ENCODE measurements around the gene CYBC1.

DNA sequence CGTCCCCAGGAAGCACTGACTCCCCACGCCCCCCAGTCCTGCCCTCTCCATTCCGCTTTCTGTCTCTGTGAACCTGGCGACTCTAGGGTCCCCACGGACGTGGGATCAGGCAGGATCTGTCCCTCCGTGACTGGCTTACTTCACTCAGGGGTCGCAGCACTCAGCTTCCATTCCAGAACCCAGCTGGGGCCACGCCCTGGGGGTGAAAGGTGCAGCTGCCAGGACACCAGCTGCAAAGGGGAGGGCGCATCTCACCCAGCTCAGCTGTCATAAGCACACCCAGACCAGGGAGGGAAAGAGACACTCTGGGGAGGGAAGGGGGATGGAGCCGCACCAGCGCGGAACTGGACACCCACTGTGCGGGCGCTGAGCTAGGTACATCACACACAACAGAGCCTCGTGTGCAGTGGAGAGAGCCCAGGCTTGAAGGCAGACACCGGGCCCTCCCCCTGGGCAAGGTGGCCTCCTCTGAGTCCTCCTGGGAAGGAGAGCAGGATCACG, 50.9 kb downstream of the CYBC1 start:
- TF ChIP-seq, protein P1, sequence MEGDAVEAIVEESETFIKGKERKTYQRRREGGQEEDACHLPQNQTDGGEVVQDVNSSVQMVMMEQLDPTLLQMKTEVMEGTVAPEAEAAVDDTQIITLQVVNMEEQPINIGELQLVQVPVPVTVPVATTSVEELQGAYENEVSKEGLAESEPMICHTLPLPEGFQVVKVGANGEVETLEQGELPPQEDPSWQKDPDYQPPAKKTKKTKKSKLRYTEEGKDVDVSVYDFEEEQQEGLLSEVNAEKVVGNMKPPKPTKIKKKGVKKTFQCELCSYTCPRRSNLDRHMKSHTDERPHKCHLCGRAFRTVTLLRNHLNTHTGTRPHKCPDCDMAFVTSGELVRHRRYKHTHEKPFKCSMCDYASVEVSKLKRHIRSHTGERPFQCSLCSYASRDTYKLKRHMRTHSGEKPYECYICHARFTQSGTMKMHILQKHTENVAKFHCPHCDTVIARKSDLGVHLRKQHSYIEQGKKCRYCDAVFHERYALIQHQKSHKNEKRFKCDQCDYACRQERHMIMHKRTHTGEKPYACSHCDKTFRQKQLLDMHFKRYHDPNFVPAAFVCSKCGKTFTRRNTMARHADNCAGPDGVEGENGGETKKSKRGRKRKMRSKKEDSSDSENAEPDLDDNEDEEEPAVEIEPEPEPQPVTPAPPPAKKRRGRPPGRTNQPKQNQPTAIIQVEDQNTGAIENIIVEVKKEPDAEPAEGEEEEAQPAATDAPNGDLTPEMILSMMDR (IDR thresholded peaks at IDR 0.05): no peak
- TF ChIP-seq ZNF423 (CRISPR knock-in tag; IDR thresholded peaks at IDR 0.05): no peak
- TF ChIP-seq, protein P2, sequence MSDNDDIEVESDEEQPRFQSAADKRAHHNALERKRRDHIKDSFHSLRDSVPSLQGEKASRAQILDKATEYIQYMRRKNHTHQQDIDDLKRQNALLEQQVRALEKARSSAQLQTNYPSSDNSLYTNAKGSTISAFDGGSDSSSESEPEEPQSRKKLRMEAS (CRISPR knock-in tag; IDR thresholded peaks at IDR 0.05): no peak
- no peak for TF ChIP-seq JAZF1 (CRISPR knock-in tag; IDR thresholded peaks at IDR 0.05)
- no peak for TF ChIP-seq IRF1 (CRISPR knock-in tag; IDR thresholded peaks at IDR 0.05)
- TF ChIP-seq CREB1 (CRISPR knock-in tag; IDR thresholded peaks at IDR 0.05): no peak
- TF ChIP-seq, protein P3, sequence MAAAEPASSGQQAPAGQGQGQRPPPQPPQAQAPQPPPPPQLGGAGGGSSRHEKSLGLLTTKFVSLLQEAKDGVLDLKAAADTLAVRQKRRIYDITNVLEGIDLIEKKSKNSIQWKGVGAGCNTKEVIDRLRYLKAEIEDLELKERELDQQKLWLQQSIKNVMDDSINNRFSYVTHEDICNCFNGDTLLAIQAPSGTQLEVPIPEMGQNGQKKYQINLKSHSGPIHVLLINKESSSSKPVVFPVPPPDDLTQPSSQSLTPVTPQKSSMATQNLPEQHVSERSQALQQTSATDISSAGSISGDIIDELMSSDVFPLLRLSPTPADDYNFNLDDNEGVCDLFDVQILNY (CRISPR knock-in tag; IDR thresholded peaks at IDR 0.05): no peak
- TF ChIP-seq ETV6 (CRISPR knock-in tag; IDR thresholded peaks at IDR 0.05): no peak
- TF ChIP-seq SP1 (CRISPR knock-in tag; conservative IDR thresholded peaks at IDR 0.05): no peak
- TF ChIP-seq, protein P4, sequence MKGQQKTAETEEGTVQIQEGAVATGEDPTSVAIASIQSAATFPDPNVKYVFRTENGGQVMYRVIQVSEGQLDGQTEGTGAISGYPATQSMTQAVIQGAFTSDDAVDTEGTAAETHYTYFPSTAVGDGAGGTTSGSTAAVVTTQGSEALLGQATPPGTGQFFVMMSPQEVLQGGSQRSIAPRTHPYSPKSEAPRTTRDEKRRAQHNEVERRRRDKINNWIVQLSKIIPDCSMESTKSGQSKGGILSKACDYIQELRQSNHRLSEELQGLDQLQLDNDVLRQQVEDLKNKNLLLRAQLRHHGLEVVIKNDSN (CRISPR knock-in tag; IDR thresholded peaks at IDR 0.05): no peak
- TF ChIP-seq, protein P5, sequence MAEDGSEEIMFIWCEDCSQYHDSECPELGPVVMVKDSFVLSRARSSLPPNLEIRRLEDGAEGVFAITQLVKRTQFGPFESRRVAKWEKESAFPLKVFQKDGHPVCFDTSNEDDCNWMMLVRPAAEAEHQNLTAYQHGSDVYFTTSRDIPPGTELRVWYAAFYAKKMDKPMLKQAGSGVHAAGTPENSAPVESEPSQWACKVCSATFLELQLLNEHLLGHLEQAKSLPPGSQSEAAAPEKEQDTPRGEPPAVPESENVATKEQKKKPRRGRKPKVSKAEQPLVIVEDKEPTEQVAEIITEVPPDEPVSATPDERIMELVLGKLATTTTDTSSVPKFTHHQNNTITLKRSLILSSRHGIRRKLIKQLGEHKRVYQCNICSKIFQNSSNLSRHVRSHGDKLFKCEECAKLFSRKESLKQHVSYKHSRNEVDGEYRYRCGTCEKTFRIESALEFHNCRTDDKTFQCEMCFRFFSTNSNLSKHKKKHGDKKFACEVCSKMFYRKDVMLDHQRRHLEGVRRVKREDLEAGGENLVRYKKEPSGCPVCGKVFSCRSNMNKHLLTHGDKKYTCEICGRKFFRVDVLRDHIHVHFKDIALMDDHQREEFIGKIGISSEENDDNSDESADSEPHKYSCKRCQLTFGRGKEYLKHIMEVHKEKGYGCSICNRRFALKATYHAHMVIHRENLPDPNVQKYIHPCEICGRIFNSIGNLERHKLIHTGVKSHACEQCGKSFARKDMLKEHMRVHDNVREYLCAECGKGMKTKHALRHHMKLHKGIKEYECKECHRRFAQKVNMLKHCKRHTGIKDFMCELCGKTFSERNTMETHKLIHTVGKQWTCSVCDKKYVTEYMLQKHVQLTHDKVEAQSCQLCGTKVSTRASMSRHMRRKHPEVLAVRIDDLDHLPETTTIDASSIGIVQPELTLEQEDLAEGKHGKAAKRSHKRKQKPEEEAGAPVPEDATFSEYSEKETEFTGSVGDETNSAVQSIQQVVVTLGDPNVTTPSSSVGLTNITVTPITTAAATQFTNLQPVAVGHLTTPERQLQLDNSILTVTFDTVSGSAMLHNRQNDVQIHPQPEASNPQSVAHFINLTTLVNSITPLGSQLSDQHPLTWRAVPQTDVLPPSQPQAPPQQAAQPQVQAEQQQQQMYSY (CRISPR knock-in tag; IDR thresholded peaks at IDR 0.05): no peak
- TF ChIP-seq ATF1 (CRISPR knock-in tag; IDR thresholded peaks at IDR 0.05): no peak

Measured in WTC11 (cell line).